Activated CD4-positive, alpha-beta T cell treated with anti-CD3 and anti-CD28 coated beads, Interleukin-2, amount 10 ng/mL, durations not matched to agents 7 days and 5 days (primary cell): Measurements from ENCODE around the gene OBSL1. TPM values are rescaled to one million over a fixed set of nuclear protein-coding genes. Genes with fewer than 3 reads are reported as not detected.

ENCODE experiments used
- CTCF ChIA-PET: fragments of 350-600 bp; sonication (Branson Sonifier 250); formaldehyde crosslinking; loops from one replicate; lab custom pipeline; 2021; ENCODE audit warnings: antibody characterized with exemption; lab: Charles Lee
- POLR2A ChIA-PET: fragments of 350-600 bp; sonication (Branson Sonifier 250); formaldehyde crosslinking; loops from one replicate; lab custom pipeline; 2021; ENCODE audit warnings: antibody characterized with exemption; lab: Charles Lee
- DNase-seq: peaks from one replicate; pipeline ENCODE4 v3.0.0-alpha.2; 2020
- H3K27ac Mint-ChIP-seq: one replicate; pipeline ENCODE4 v1.8.0; 2021; ENCODE audit warnings: mild to moderate bottlenecking, moderate library complexity, mixed read lengths
- H3K27me3 Mint-ChIP-seq: one replicate; pipeline ENCODE4 v1.8.0; 2021; ENCODE audit warnings: mixed read lengths
- H3K36me3 Mint-ChIP-seq: one replicate; pipeline ENCODE4 v1.8.0; 2021; ENCODE audit warnings: low read depth, mixed read lengths
- H3K4me1 Mint-ChIP-seq: one replicate; pipeline ENCODE4 v1.8.0; 2021; ENCODE audit warnings: mixed read lengths
- H3K4me3 Mint-ChIP-seq: one replicate; pipeline ENCODE4 v1.8.0; 2021; ENCODE audit warnings: mild to moderate bottlenecking, moderate library complexity, mixed read lengths
- H3K9me3 Mint-ChIP-seq: one replicate; pipeline ENCODE4 v1.8.0; 2021; ENCODE audit warnings: mixed read lengths
- total RNA-seq, 2 experiments: library from RNA; stranded (reverse); gene quantifications; one replicate each; pipeline ENCODE4 v1.2.3, GENCODE V29; 2021

Gene OBSL1
- total RNA-seq: not detected

- H3K27ac Mint-ChIP-seq: no peak within 1 kb of the TSS
- no peak within 1 kb of the TSS for H3K4me3 Mint-ChIP-seq
- H3K4me1 Mint-ChIP-seq: no peaks in the 10 kb centered on the region
- no peak for DNase-seq
- no peaks in the 10 kb centered on the region for H3K36me3 Mint-ChIP-seq
- CTCF ChIA-PET: interaction anchor here (0.5 to 1.1 kb wide), 3 partner anchors 62 to 378 kb away, joined by 3 read pairs; no protein-coding TSS in a partner anchor
- POLR2A ChIA-PET: no interaction called here
- H3K9me3 Mint-ChIP-seq: no peaks in the 10 kb centered on the region
- H3K27me3 Mint-ChIP-seq: peaks cover 31% of the 10 kb centered on the region
These were observed at the start of gene OBSL1 for GRCh38 chr2:219571311-219572236. Gene OBSL1 (minus strand): TSS chr2:219571539. CDS start chr2:219571232, 307 bp downstream.

- H3K27me3 Mint-ChIP-seq: peaks cover 21% of the 10 kb centered on the region
- H3K36me3 Mint-ChIP-seq: no peaks in the 10 kb centered on the region
- POLR2A ChIA-PET: no interaction called here
- CTCF ChIA-PET: no interaction called here
- no peak overlapping the region for H3K4me3 Mint-ChIP-seq
- H3K27ac Mint-ChIP-seq: no peak overlapping the region
- H3K9me3 Mint-ChIP-seq: no peaks in the 10 kb centered on the region
- no peaks in the 10 kb centered on the region for H3K4me1 Mint-ChIP-seq
- DNase-seq: no peak
These were observed 49.2 kb upstream of the OBSL1 start for GRCh38 chr2:219620546-219620945.

- peaks cover 11% of the 10 kb centered on the region for H3K27me3 Mint-ChIP-seq
- no peaks in the 10 kb centered on the region for H3K9me3 Mint-ChIP-seq
- H3K27ac Mint-ChIP-seq: no peak overlapping the region
- H3K4me3 Mint-ChIP-seq: no peak overlapping the region
- no peaks in the 10 kb centered on the region for H3K36me3 Mint-ChIP-seq
- ChIA-PET CTCF (no interaction called here), POLR2A (no interaction called here)
- DNase-seq: no peak
- H3K4me1 Mint-ChIP-seq: no peaks in the 10 kb centered on the region
These were observed 47.9 kb upstream of the OBSL1 start for GRCh38 chr2:219619235-219619634.

- ChIA-PET POLR2A (no interaction called here), CTCF (no interaction called here)
- Mint-ChIP-seq H3K4me3 (no peak overlapping the region), H3K4me1 (no peaks in the 10 kb centered on the region), H3K27ac (no peak overlapping the region), H3K27me3 (peaks cover 8% of the 10 kb centered on the region), H3K36me3 (no peaks in the 10 kb centered on the region), H3K9me3 (no peaks in the 10 kb centered on the region)
- no peak for DNase-seq
These were observed 47.4 kb upstream of the OBSL1 start for GRCh38 chr2:219618733-219619122.

- no peak overlapping the region for H3K4me3 Mint-ChIP-seq
- CTCF ChIA-PET: interaction anchor here (1.7 kb wide), 1 partner anchor 10 kb away, joined by 5 read pairs; no protein-coding TSS in a partner anchor
- peaks cover 4% of the 10 kb centered on the region for H3K36me3 Mint-ChIP-seq
- no peak for DNase-seq
- POLR2A ChIA-PET: no interaction called here
- no peak overlapping the region for H3K27ac Mint-ChIP-seq
- peaks cover 10% of the 10 kb centered on the region for H3K4me1 Mint-ChIP-seq
- H3K27me3 Mint-ChIP-seq: peaks cover 3% of the 10 kb centered on the region
- no peaks in the 10 kb centered on the region for H3K9me3 Mint-ChIP-seq
These were observed 45.2 kb upstream of the OBSL1 start for GRCh38 chr2:219616550-219616949.

GRCh38 chr2:219615894-219616293 is 44.6 kb upstream of the OBSL1 start:
- no peak for DNase-seq
- CTCF ChIA-PET: interaction anchor here (1.7 kb wide), 1 partner anchor 10 kb away, joined by 5 read pairs; no protein-coding TSS in a partner anchor
- H3K27me3 Mint-ChIP-seq: no peaks in the 10 kb centered on the region
- POLR2A ChIA-PET: no interaction called here
- no peak overlapping the region for H3K4me3 Mint-ChIP-seq
- no peak overlapping the region for H3K27ac Mint-ChIP-seq
- H3K4me1 Mint-ChIP-seq: peaks cover 10% of the 10 kb centered on the region
- no peaks in the 10 kb centered on the region for H3K9me3 Mint-ChIP-seq
- H3K36me3 Mint-ChIP-seq: peaks cover 8% of the 10 kb centered on the region

- CTCF ChIA-PET: interaction anchor here (1.3 to 1.7 kb wide), 2 partner anchors 10 to 11 kb away, joined by 3 to 5 read pairs; no protein-coding TSS in a partner anchor
- Mint-ChIP-seq H3K4me3 (no peak overlapping the region), H3K27ac (no peak overlapping the region), H3K4me1 (peaks cover 10% of the 10 kb centered on the region), H3K27me3 (no peaks in the 10 kb centered on the region), H3K36me3 (peaks cover 11% of the 10 kb centered on the region), H3K9me3 (no peaks in the 10 kb centered on the region)
- DNase-seq: no peak
- POLR2A ChIA-PET: no interaction called here
These were observed 43.7 kb upstream of the OBSL1 start for GRCh38 chr2:219615036-219615435.

GRCh38 chr2:219614076-219614860 is 42.9 kb upstream of the OBSL1 start:
- Mint-ChIP-seq H3K27ac (peak overlapping the region; percentile 5), H3K27me3 (no peaks in the 10 kb centered on the region), H3K4me3 (no peak overlapping the region), H3K9me3 (no peaks in the 10 kb centered on the region), H3K36me3 (peaks cover 11% of the 10 kb centered on the region), H3K4me1 (peaks cover 10% of the 10 kb centered on the region)
- no peak for DNase-seq
- ChIA-PET POLR2A (no interaction called here), CTCF (interaction anchor here (0.9 to 1.3 kb wide), 2 partner anchors 9 to 116 kb away, joined by 3 read pairs; partner anchors contain the start of gene GMPPA)

GRCh38 chr2:219613461-219614070 is 42.2 kb upstream of the OBSL1 start:
- ChIA-PET CTCF (interaction anchor here (0.9 kb wide), 1 partner anchor 115 kb away, joined by 3 read pairs; the partner anchor contains the start of gene GMPPA), POLR2A (no interaction called here)
- H3K4me3 Mint-ChIP-seq: no peak overlapping the region

GRCh38 chr2:219612577-219613286 is 41.4 kb upstream of the OBSL1 start:
- Mint-ChIP-seq H3K4me1 (peaks cover 10% of the 10 kb centered on the region), H3K36me3 (peaks cover 11% of the 10 kb centered on the region), H3K4me3 (no peak overlapping the region), H3K27ac (peak overlapping the region; percentile 33), H3K27me3 (no peaks in the 10 kb centered on the region), H3K9me3 (no peaks in the 10 kb centered on the region)
- ChIA-PET CTCF (interaction anchor here (1.0 to 1.4 kb wide), 2 partner anchors 72 to 225 kb away, joined by 3 read pairs; partner anchors contain the start of gene DNPEP), POLR2A (no interaction called here)
- DNase-seq: peak; percentile 41

More at GRCh38 chr2:219613461-219614070, 42.2 kb upstream of the OBSL1 start:
- peaks cover 11% of the 10 kb centered on the region for H3K36me3 Mint-ChIP-seq
- no peaks in the 10 kb centered on the region for H3K9me3 Mint-ChIP-seq
- H3K27ac Mint-ChIP-seq: no peak overlapping the region
- no peaks in the 10 kb centered on the region for H3K27me3 Mint-ChIP-seq
- H3K4me1 Mint-ChIP-seq: peaks cover 10% of the 10 kb centered on the region
- no peak for DNase-seq

GRCh38 chr2:219611866-219612576 is 40.7 kb upstream of the OBSL1 start:
- H3K36me3 Mint-ChIP-seq: peaks cover 11% of the 10 kb centered on the region
- H3K27ac Mint-ChIP-seq: peak overlapping the region; percentile 33
- no peak overlapping the region for H3K4me3 Mint-ChIP-seq
- H3K27me3 Mint-ChIP-seq: no peaks in the 10 kb centered on the region
- ChIA-PET POLR2A (no interaction called here), CTCF (interaction anchor here (1.0 to 1.4 kb wide), 2 partner anchors 71 to 224 kb away, joined by 3 read pairs; partner anchors contain the start of gene DNPEP)
- H3K4me1 Mint-ChIP-seq: peaks cover 10% of the 10 kb centered on the region
- DNase-seq: no peak
- no peaks in the 10 kb centered on the region for H3K9me3 Mint-ChIP-seq
